A549 treated with RU486 at 1 μM for 4 hours (cell line): Measurements from ENCODE around the gene PACSIN2. TPM values are rescaled to one million over a fixed set of nuclear protein-coding genes. Genes with fewer than 3 reads are reported as not detected.

ENCODE experiments used
- total RNA-seq: library from RNA; stranded (reverse); fragments of 200-300 nt; extraction: Qiagen RNA extraction; gene quantifications from 5 replicates; pipeline ENCODE4 v1.2.3, GENCODE V29; 2022; ENCODE audit warnings: low read depth

The PACSIN2 gene
- total RNA-seq, result 62.4 to 74.3 TPM (median 72.7 TPM) in 5 replicates

GRCh38 chr22:43014869-43015676, at the start of gene PACSIN2:
PACSIN2 (minus strand) TSS chr22:43015149; CDS start chr22:42912080, 103,069 bp downstream.

GRCh38 chr22:42856865-42857704, 157.9 kb downstream of the PACSIN2 start, which contains the start of gene ARFGAP3:
ARFGAP3 (minus strand) TSS chr22:42857273; CDS start chr22:42857182, 91 bp downstream.

Other genes with a start within 250 kb of the PACSIN2 start
- gene ARFGAP3, start 157.9 kb downstream of the PACSIN2 start, total RNA-seq, result 12.0 to 19.2 TPM (median 18.1 TPM) in 5 replicates
- gene TTLL1, start 74.2 kb upstream of the PACSIN2 start, total RNA-seq, result 1.9 to 2.6 TPM (median 2.2 TPM) in 5 replicates
- gene BIK, start 95.6 kb upstream of the PACSIN2 start, total RNA-seq, result 0.79 to 1.9 TPM (median 1.3 TPM) in 5 replicates
- 17.9 to 28.6 TPM (median 26.1 TPM) in 5 replicates for gene MCAT, start 128.2 kb upstream of the PACSIN2 start, total RNA-seq
- 131 to 235 TPM (median 179 TPM) in 5 replicates for gene TSPO, start 136.4 kb upstream of the PACSIN2 start, total RNA-seq
- gene TTLL12, start 172.0 kb upstream of the PACSIN2 start, total RNA-seq, result 17.5 to 22.3 TPM (median 19.8 TPM) in 5 replicates